WERI-Rb-1 (cell line): ENCODE results near the gene KRT81.

Experiments used
- DNase-seq: peaks from one replicate; pipeline ENCODE4 v3.0.0-alpha.2; 2020
- H3K27ac ChIP-seq: fragments of 250-450 bp; sonication (Bioruptor Pico); 2 replicates; pipeline ENCODE4 v1.5.1; 2020; ENCODE audit warnings: mild to moderate bottlenecking, moderate library complexity
- H3K27me3 ChIP-seq: fragments of 250-450 bp; sonication (Bioruptor Pico); 2 replicates; pipeline ENCODE4 v1.5.1; 2021; ENCODE audit warnings: mild to moderate bottlenecking, low read depth, moderate library complexity; ENCODE audit not compliant: insufficient read depth, severe bottlenecking
- H3K36me3 ChIP-seq: fragments of 250-450 bp; sonication (Bioruptor Pico); 2 replicates; pipeline ENCODE4 v1.5.1; 2020; ENCODE audit warnings: mild to moderate bottlenecking, moderate library complexity
- H3K4me3 ChIP-seq: 2 replicates; pipeline ENCODE4 v1.5.1; 2011; ENCODE audit warnings: low read depth, mild to moderate bottlenecking, control low read depth, low read length
- H3K9me3 ChIP-seq: fragments of 250-450 bp; sonication (Bioruptor Pico); 2 replicates; pipeline ENCODE4 v1.5.1; 2021; ENCODE audit warnings: mild to moderate bottlenecking, moderate library complexity; ENCODE audit not compliant: severe bottlenecking
- TF ChIP-seq, protein P1 (sequence below): IDR thresholded peaks from 2 replicates; pipeline ENCODE4 v1.5.1; 2011; ENCODE audit warnings: low read depth, mild to moderate bottlenecking, control low read depth, inconsistent platforms, low read length

Gene KRT81

DNA sequence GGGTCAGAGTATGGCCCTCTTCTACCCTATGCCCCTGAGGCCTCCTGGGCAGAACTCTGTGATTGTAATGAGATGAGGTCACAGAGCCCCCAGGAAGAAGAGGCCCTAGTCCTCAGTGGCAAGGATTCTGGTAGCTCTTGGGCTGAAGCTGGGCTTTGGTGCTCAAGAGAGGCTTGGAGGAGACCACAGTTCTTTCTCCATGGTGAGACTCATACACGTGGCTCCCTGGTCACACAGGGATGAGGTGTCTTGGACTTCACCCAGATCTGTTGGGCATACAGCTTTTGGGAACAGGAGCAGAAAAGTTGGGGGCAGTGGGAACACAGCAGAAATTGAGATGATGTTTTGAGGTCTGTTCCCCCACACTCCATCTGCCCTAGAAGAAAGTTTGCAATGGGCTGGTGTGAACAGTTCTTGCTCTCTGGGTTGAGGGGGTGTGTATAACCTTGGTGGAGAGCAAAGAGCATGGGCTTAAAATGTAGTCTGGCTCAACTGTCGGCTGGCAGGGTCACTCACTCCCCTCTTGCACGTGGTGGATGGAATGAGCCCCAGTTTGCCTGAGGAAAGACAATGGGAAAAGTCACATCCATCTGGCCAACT is 16.7 kb downstream of the KRT81 start, which contains the start of gene KRT86:
Gene KRT86 (plus strand): TSS at position 125 of the 600 bp plus-strand sequence. CDS start 27,272 bp downstream, outside the sequence.
- TF ChIP-seq, protein P1, sequence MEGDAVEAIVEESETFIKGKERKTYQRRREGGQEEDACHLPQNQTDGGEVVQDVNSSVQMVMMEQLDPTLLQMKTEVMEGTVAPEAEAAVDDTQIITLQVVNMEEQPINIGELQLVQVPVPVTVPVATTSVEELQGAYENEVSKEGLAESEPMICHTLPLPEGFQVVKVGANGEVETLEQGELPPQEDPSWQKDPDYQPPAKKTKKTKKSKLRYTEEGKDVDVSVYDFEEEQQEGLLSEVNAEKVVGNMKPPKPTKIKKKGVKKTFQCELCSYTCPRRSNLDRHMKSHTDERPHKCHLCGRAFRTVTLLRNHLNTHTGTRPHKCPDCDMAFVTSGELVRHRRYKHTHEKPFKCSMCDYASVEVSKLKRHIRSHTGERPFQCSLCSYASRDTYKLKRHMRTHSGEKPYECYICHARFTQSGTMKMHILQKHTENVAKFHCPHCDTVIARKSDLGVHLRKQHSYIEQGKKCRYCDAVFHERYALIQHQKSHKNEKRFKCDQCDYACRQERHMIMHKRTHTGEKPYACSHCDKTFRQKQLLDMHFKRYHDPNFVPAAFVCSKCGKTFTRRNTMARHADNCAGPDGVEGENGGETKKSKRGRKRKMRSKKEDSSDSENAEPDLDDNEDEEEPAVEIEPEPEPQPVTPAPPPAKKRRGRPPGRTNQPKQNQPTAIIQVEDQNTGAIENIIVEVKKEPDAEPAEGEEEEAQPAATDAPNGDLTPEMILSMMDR, result no peak
- no peak for DNase-seq
- no peaks in the 10 kb centered on the region for H3K9me3 ChIP-seq

DNA sequence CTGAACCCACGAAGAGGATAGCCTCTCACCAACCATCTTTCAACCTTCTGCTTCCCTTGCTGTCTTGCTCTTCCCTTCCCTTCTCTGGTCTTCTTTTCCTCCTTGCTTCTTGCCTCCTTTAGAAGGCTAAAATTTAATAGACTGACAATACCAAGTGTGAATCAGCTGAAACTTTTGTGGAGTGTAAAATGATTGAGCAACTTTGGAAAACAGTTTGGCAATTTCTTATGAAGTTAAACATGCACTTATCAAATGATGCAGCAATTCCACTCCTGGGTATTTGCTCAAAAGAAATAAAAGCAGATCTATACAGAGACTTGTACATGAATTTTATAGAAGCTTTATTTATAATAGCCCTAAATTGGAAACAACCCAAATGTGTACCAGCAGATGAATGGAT is 20.2 kb downstream of the KRT81 start:
- Histone ChIP-seq H3K9me3 (peaks cover 3% of the 10 kb centered on the region), H3K27ac (no peak overlapping the region), H3K4me3 (no peak overlapping the region), H3K27me3 (peaks cover 29% of the 10 kb centered on the region), H3K36me3 (no peaks in the 10 kb centered on the region)
- TF ChIP-seq, protein P1, result no peak
- DNase-seq, result no peak

More for the DNA sequence above, 16.7 kb downstream of the KRT81 start, which contains the start of gene KRT86:
- Histone ChIP-seq H3K36me3 (no peaks in the 10 kb centered on the region), H3K4me3 (no peak within 1 kb of the TSS), H3K27me3 (peaks cover 46% of the 10 kb centered on the region), H3K27ac (no peak within 1 kb of the TSS)

DNA sequence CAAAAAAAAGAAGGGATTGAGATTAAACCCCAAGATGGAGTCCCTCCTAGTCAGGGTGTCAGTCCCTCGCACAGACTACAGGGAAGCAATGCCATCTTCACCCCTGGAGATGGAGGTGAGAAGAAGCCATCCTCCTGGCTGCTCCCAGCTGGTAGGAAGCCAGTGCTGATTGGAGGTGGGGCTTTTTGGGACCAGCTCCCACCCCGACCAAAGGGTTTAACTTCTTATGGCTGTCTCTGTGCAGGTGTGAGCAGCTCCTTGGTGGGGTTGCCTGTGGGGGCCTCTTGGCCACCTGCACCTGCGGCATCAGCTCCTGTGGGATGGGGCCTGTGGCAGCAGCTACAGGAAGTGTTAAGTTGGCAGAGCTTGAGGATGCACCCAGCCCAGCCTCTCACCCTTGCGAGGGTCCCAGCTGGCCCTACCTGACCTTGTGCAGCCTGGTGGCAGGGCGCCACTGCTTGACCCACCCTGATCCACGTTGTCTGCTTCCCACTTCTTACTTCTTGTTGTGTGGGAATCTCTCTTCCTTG is 20.7 kb downstream of the KRT81 start:
- TF ChIP-seq, protein P1, result no peak

DNA sequence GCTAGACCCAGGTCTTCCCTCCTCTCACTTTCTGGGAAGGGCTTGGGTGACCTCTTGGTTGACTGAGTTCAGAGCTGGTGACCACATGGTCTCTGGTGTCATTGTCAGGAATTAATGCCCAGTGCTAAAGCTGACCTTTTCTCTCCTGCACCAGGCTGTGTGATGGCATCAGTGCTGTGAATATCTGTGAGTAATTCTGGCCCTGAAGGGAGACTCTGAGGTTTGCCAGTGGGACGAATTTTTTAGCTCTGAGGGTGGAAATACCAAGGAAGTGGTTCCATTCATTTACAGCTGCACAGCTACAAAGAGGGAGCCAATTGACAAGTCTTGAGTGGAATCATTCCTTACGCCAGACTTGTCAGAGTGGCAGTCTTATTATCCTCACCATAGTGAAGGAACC is 23.1 kb downstream of the KRT81 start:
- H3K27me3 ChIP-seq, result peaks cover 27% of the 10 kb centered on the region
- no peaks in the 10 kb centered on the region for H3K36me3 ChIP-seq
- TF ChIP-seq, protein P1, result no peak
- H3K4me3 ChIP-seq, result no peak overlapping the region
- peaks cover 3% of the 10 kb centered on the region for H3K9me3 ChIP-seq
- no peak for DNase-seq
- no peak overlapping the region for H3K27ac ChIP-seq

More for the DNA sequence above, 20.7 kb downstream of the KRT81 start:
- H3K27me3 ChIP-seq, result peaks cover 29% of the 10 kb centered on the region
- H3K9me3 ChIP-seq, result peaks cover 3% of the 10 kb centered on the region
- no peaks in the 10 kb centered on the region for H3K36me3 ChIP-seq
- no peak for DNase-seq
- H3K4me3 ChIP-seq, result no peak overlapping the region
- no peak overlapping the region for H3K27ac ChIP-seq

DNA sequence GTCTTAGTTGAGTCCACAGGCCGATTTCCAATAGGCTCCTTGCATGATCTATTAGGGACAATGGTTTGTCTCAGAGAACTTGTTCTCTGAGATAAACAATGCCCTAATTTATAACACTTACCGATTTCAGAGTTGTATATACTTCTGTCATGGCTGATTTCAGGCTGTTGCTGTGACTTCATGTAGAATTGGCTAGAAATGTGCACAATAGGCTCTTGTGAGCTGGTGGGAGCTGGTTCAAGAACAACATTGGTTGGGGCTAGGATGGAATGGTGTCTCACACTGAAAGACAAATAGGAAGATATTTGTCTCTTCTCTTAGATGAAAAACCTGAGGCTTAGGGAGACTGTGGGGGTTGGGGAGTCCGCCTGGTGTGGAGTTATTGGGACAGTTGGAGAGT is 23.6 kb downstream of the KRT81 start:
- Histone ChIP-seq H3K36me3 (no peaks in the 10 kb centered on the region), H3K27ac (no peak overlapping the region), H3K27me3 (peaks cover 32% of the 10 kb centered on the region), H3K9me3 (peaks cover 8% of the 10 kb centered on the region), H3K4me3 (no peak overlapping the region)
- DNase-seq, result no peak
- TF ChIP-seq, protein P1, result no peak
